Peyer's patch (tissue), 4 donors: Measurements from ENCODE around the gene FIZ1.

Source experiments
- POLR2A ChIP-seq, 2 donors: fragments of 450-650 bp; IDR thresholded peaks; one replicate each; pipeline ENCODE4 v1.5.1; 2017; ENCODE audit warnings: antibody characterized with exemption in 2 of 2, mild to moderate bottlenecking in 2 of 2, moderate library complexity in 2 of 2
- TF ChIP-seq, protein P1 (sequence below), 6 experiments: fragments of 450-650 bp in 4 of 6; fragments of 200-600 bp in 2 of 6; sonication (generic) in 1 of 6; IDR thresholded peaks; one replicate each; pipeline ENCODE4 v1.5.1; 2017 to 2019; ENCODE audit warnings: antibody characterized with exemption in 6 of 6, mild to moderate bottlenecking in 3 of 6, moderate library complexity in 1 of 6

DNA sequence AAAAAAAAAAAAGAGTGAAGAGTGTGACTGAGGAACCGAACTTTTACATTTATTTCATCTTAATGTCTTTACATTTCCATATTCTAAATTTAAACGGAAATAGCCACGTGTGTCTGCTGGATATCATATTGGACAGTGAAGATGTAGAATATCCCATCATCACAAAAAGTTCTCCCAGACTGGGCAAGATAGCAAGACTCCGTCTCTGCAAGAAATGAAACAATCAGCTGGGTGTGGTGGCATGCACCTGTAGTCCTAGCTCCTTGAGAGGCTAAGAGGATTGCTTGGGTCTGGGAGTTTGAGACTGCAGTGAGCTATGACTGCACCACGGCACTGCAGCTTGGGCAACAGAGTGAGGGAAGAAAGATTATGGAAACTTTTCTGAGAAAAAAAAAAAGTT lies 22.6 kb downstream of the FIZ1 start:
- TF ChIP-seq, protein P1, sequence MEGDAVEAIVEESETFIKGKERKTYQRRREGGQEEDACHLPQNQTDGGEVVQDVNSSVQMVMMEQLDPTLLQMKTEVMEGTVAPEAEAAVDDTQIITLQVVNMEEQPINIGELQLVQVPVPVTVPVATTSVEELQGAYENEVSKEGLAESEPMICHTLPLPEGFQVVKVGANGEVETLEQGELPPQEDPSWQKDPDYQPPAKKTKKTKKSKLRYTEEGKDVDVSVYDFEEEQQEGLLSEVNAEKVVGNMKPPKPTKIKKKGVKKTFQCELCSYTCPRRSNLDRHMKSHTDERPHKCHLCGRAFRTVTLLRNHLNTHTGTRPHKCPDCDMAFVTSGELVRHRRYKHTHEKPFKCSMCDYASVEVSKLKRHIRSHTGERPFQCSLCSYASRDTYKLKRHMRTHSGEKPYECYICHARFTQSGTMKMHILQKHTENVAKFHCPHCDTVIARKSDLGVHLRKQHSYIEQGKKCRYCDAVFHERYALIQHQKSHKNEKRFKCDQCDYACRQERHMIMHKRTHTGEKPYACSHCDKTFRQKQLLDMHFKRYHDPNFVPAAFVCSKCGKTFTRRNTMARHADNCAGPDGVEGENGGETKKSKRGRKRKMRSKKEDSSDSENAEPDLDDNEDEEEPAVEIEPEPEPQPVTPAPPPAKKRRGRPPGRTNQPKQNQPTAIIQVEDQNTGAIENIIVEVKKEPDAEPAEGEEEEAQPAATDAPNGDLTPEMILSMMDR (IDR thresholded peaks at IDR 0.05), result no peak
- no peak for TF ChIP-seq POLR2A (IDR thresholded peaks at IDR 0.05)
